Thyroid gland (tissue), 4 donors: Measurements from ENCODE around the gene HEBP1. TPM values are rescaled to one million over a fixed set of nuclear protein-coding genes. Genes with fewer than 3 reads are reported as not detected.

Source experiments
- DNase-seq, 2 donors: peaks; one replicate each; pipeline ENCODE4 v3.0.0-alpha.2; 2019
- H3K27ac ChIP-seq, 3 donors: fragments of 200-600 bp; sonication (generic); 1 replicate in 2 of 3; 2 replicates in 1 of 3; pipeline ENCODE4 v1.5.1; 2016 to 2019; ENCODE audit warnings: mild to moderate bottlenecking in 1 of 3, moderate library complexity in 1 of 3
- H3K27me3 ChIP-seq: fragments of 200-600 bp; sonication (generic); one replicate; pipeline ENCODE4 v1.5.1; 2019
- H3K36me3 ChIP-seq, 2 donors: fragments of 200-600 bp; sonication (generic); one replicate each; pipeline ENCODE4 v1.5.1; 2016 to 2019
- H3K4me1 ChIP-seq, 2 donors: fragments of 200-600 bp; sonication (generic); one replicate each; pipeline ENCODE4 v1.5.1; 2017 to 2019
- H3K4me3 ChIP-seq, 3 donors: fragments of 200-600 bp; sonication (generic); replicated peaks in 1 of 3; 1 replicate in 2 of 3; 2 replicates in 1 of 3; pipeline ENCODE4 v1.5.1; 2016; ENCODE audit warnings: mild to moderate bottlenecking in 1 of 3
- H3K9me3 ChIP-seq: fragments of 200-600 bp; sonication (generic); one replicate; pipeline ENCODE4 v1.5.1; 2017
- POLR2A ChIP-seq, 2 donors: fragments of 450-650 bp; IDR thresholded peaks; one replicate each; pipeline ENCODE4 v1.6.1; 2017; ENCODE audit warnings: antibody characterized with exemption in 2 of 2, mild to moderate bottlenecking in 2 of 2, moderate library complexity in 1 of 2
- WGBS, 2 donors: methylation state at CpG; one replicate each; pipeline ENCODE4 v1.1.5; 2017; 5-methylcytosine and 5-hydroxymethylcytosine counted together
- intact Hi-C: fragments of 100-400 bp; cut with DNase I; formaldehyde crosslinking; loops from one replicate; pipeline ENCODE4 v1.15.1; 2023
- total RNA-seq, 4 donors: library from RNA; depleted of rRNA; stranded (reverse); fragments of >200 nt; gene quantifications; one replicate each; pipeline ENCODE4 v1.2.3, GENCODE V29; 2016
- TF ChIP-seq, protein P1 (sequence below), 6 experiments: fragments of 200-600 bp in 3 of 6; fragments of 450-650 bp in 3 of 6; sonication (generic) in 3 of 6; IDR thresholded peaks; one replicate each; pipeline ENCODE4 v1.5.1; 2016 to 2019; ENCODE audit warnings: antibody characterized with exemption in 6 of 6, mild to moderate bottlenecking in 2 of 6, inconsistent platforms in 1 of 6, moderate library complexity in 1 of 6

The HEBP1 gene
- total RNA-seq, 4 donors from 2014 or later: 80.4 to 125 (median 91.3) TPM

- Histone ChIP-seq H3K36me3 (no peaks in the 10 kb centered on the region), H3K9me3 (no peaks in the 10 kb centered on the region), H3K27me3 (no peaks in the 10 kb centered on the region), H3K4me3 (no peak overlapping the region), H3K27ac (no peak overlapping the region), H3K4me1 (peaks cover 0 to 3% of the 10 kb centered on the region in 2 donors)
- WGBS, 2 donors: 92 to 95% methylated on average over 8 to 10 of the region's 10 CpGs
- TF ChIP-seq, protein P1, sequence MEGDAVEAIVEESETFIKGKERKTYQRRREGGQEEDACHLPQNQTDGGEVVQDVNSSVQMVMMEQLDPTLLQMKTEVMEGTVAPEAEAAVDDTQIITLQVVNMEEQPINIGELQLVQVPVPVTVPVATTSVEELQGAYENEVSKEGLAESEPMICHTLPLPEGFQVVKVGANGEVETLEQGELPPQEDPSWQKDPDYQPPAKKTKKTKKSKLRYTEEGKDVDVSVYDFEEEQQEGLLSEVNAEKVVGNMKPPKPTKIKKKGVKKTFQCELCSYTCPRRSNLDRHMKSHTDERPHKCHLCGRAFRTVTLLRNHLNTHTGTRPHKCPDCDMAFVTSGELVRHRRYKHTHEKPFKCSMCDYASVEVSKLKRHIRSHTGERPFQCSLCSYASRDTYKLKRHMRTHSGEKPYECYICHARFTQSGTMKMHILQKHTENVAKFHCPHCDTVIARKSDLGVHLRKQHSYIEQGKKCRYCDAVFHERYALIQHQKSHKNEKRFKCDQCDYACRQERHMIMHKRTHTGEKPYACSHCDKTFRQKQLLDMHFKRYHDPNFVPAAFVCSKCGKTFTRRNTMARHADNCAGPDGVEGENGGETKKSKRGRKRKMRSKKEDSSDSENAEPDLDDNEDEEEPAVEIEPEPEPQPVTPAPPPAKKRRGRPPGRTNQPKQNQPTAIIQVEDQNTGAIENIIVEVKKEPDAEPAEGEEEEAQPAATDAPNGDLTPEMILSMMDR (IDR thresholded peaks at IDR 0.05): no peak
- no peak for TF ChIP-seq POLR2A (IDR thresholded peaks at IDR 0.05)
- intact Hi-C loops: no loop called here
- no peak for DNase-seq
Observed at GRCh38 chr12:12941450-12942350, 58.4 kb downstream of the HEBP1 start.

GRCh38 chr12:12939888-12940287 lies 60.2 kb downstream of the HEBP1 start:
- DNase-seq: no peak
- TF ChIP-seq, protein P1 (IDR thresholded peaks at IDR 0.05): no peak
- no peak for TF ChIP-seq POLR2A (IDR thresholded peaks at IDR 0.05)
- H3K4me3 ChIP-seq: no peak overlapping the region
- 69 to 87% methylated on average over 1 of the region's 1 CpG for WGBS, 2 donors
- no peaks in the 10 kb centered on the region for H3K9me3 ChIP-seq
- no peaks in the 10 kb centered on the region for H3K27me3 ChIP-seq
- H3K36me3 ChIP-seq: no peaks in the 10 kb centered on the region
- intact Hi-C loops: no loop called here
- no peak overlapping the region for H3K27ac ChIP-seq
- peaks cover 0 to 3% of the 10 kb centered on the region in 2 donors for H3K4me1 ChIP-seq

DNA sequence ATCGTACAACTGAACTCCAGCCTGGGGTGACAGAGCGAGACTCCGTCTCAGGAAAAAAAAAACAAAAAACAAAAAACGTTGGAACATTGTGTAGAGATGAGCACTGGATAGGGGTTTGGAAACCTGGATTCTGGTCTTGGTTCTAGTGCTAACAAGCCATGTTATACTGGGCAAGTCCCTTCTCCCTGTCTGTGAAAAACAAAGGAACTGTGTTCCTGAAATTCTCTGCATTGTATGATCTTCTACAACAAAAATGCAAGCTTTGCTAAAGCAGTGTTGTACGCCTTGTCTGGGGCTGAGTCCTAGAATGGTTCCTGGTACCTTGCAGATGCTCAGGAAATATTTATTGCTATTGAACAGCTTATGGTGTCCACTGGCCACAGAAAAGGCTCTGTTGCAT lies 61.5 kb downstream of the HEBP1 start:
- H3K4me3 ChIP-seq: no peak overlapping the region
- 86 to 88% methylated on average over 5 of the region's 5 CpGs for WGBS, 2 donors
- H3K27me3 ChIP-seq: no peaks in the 10 kb centered on the region
- no peak for DNase-seq
- no peaks in the 10 kb centered on the region for H3K4me1 ChIP-seq
- no peaks in the 10 kb centered on the region for H3K9me3 ChIP-seq
- intact Hi-C loops: no loop called here
- no peak overlapping the region for H3K27ac ChIP-seq
- no peak for TF ChIP-seq POLR2A (IDR thresholded peaks at IDR 0.05)
- TF ChIP-seq, protein P1 (IDR thresholded peaks at IDR 0.05): no peak
- no peaks in the 10 kb centered on the region for H3K36me3 ChIP-seq

DNA sequence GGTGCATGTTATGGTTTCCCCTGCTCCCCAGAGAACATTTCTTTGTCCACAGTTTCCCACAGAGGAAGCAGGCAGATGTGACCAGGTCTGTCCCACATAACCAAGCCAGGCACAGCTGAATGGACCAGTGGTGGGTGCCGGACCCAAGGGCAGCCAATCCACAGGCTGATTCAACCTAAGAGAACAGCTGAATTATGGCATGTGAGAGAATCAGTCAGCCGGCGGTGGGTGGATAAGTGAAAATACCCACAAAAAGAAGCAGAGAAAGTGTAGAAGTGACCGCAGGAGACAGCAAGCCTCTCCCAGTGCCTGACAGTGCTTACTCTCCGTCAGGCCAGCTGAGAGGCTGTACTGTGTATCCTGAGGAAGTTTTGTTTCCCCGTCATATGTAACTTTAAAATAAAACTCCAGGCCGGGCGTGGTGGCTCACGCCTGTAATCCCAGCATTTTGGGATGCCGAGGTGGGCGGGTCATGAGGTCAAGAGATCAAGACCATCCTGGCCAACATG lies 63.0 kb downstream of the HEBP1 start:
- no peak for TF ChIP-seq POLR2A (IDR thresholded peaks at IDR 0.05)
- TF ChIP-seq, protein P1 (IDR thresholded peaks at IDR 0.05): no peak
- H3K36me3 ChIP-seq: no peaks in the 10 kb centered on the region
- H3K27ac ChIP-seq: no peak overlapping the region
- intact Hi-C loops: no loop called here
- 93 to 96% methylated on average over 11 of the region's 11 CpGs for WGBS, 2 donors
- no peaks in the 10 kb centered on the region for H3K4me1 ChIP-seq
- H3K4me3 ChIP-seq: no peak overlapping the region
- DNase-seq: no peak
- H3K9me3 ChIP-seq: no peaks in the 10 kb centered on the region
- H3K27me3 ChIP-seq: no peaks in the 10 kb centered on the region

DNA sequence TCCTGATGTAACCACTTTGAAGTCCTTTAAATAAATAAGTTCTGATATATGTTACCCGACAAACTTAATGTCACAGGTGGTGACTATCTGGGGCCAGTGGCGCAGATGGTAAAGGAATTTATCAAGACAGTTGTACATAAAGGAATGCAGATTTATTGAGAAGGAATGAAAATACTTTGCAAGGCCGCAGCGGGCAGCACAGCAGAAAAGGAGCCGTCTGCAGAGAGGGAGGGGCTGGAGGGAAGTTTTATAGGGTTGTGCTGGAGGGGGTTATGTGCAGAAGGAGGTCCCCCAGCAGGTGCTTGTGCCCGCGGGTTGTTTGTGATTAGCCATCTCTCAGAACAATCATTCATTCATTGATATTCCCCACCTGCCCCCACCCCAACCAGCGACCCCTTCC lies 65.5 kb downstream of the HEBP1 start:
- Histone ChIP-seq H3K27me3 (no peaks in the 10 kb centered on the region), H3K36me3 (no peaks in the 10 kb centered on the region), H3K27ac (no peak overlapping the region), H3K4me1 (no peaks in the 10 kb centered on the region), H3K9me3 (no peaks in the 10 kb centered on the region), H3K4me3 (no peak overlapping the region)
- TF ChIP-seq, protein P1 (IDR thresholded peaks at IDR 0.05): no peak
- TF ChIP-seq POLR2A (IDR thresholded peaks at IDR 0.05): no peak
- WGBS, 2 donors: 73 to 80% methylated on average over 8 of the region's 8 CpGs
- no peak for DNase-seq
- intact Hi-C loops: no loop called here
